Limb (tissue), 2 donors: Measurements from ENCODE around the gene EIF3L.
"Not testable (repeated sequence)": the region's sequence is repeated elsewhere in the genome, so short reads cannot be mapped to it uniquely, and the experiment has no call there.

Experiments used
- DNase-seq, 2 donors: peaks; one replicate each; pipeline ENCODE4 v3.0.0-alpha.2; 2016; ENCODE audit errors: extremely low spot score in 2 of 2

Gene EIF3L

GRCh38 chr22:37849089-37849751 is at the start of gene EIF3L:
Gene EIF3L (plus strand): TSS chr22:37849419. CDS start chr22:37849450, 31 bp downstream.
- DNase-seq, result peak; percentile 92

DNA sequence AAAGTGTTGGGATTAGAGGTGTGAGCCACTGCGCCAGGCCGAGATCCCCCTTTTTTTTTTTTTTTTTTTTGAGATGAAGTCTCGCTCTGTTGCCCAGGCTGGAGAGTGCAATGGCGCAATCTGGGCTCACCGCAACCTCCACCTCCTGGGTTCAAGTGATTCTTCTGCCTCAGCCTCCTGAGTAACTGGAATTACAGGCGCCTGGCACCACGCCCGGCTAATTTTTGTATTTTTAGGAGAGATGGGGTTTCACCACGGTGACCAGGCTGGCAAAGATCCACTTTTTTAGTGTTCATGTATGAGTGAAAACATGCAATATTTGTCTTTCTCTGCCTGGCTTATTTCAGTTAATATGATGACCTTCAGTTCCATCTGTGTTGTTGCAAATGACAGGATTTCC is 49.2 kb upstream of the EIF3L start:
- DNase-seq, result not testable (repeated sequence)

DNA sequence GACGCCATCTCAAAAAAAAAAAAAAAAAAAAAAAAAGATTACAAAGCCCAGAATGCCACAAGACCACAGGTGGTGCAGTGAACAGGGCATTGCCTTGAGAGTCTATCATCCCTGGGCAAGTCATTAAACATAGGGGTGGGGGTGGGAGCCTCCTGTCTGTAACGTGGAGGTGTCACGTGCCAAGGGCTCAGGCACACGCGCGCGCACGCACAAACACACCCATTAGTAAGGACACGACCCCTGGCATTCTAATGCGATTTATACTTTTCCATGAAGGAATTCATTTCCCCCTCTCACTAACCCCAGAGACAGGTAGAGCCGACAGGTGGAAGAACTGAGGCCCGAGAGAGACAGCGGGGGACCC is 47.3 kb upstream of the EIF3L start:
- no peak for DNase-seq

DNA sequence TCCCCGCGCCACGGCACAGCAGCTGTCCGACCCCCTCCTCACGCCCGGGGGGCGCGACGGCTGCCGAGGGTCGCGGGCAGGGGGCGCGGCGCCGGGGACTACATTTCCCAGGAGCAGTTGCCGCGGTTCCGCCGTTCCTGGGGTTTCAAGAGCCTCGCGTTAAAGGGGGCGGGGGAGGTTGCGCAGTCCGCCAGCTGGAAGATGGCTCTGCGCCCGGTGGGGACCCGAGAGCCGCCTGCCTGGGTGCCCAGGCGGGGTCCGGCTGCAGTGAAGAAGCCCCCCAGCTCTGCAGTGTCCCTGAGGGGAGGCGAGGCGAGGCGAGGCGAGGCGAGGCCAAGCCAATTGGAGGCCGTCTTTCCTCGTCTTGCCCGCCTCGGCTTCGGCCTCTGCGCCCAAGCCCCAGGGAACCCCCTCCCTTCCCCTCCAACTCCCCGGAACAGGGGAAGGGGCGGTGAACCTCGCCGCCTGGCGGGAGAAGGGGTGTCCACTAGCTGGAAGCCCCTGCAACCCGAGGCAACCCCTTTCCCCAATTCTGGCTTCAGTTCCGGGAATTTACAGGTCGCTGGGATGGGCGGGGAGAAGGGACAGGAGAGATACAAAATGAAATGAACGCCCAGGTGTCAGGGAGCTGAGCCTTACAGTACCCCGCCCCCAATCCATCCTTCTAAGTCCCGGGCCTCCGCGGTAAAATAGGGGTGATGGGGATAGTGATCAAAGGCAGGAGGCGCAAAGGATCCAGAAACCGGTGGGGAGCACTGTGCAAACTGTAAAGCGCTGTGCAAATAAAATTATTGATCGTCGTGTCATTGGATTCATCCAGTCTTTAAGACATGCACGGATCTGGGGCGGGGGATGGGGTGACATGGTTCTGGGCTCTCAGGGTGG is 46.7 kb upstream of the EIF3L start:
- peak; percentile 63 to 88 for DNase-seq

DNA sequence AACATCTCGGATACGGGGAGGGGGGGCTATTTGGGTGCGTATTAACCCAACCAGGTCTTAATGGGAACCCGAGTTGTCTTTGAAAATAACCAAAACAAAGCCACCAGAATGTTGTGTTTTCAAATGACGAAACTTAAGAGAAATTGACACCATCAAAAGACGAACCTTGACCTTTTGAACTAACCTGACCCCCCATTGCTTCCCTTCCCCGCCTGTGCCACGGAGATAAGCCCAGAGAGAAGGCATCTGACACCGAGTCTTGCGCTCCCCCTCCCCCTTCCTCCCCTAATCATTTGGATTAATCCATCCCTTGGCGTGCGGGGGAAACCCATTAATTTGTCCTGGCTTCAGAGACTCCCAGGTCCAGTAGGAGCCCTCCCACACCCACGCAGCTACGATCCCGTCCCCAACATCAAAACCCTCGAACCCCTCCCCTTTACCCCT is 46.0 kb upstream of the EIF3L start:
- DNase-seq, result no peak

- peak in 1 of 2 donors; percentile 64 for DNase-seq
Measured at GRCh38 chr22:37803639-37804351, 45.4 kb upstream of the EIF3L start.

GRCh38 chr22:37804352-37804880 is 44.8 kb upstream of the EIF3L start:
- DNase-seq, result peak in 1 of 2 donors; percentile 64

- peak; percentile 82 to 98 for DNase-seq
Measured at GRCh38 chr22:37804881-37805809, 44.1 kb upstream of the EIF3L start.

DNA sequence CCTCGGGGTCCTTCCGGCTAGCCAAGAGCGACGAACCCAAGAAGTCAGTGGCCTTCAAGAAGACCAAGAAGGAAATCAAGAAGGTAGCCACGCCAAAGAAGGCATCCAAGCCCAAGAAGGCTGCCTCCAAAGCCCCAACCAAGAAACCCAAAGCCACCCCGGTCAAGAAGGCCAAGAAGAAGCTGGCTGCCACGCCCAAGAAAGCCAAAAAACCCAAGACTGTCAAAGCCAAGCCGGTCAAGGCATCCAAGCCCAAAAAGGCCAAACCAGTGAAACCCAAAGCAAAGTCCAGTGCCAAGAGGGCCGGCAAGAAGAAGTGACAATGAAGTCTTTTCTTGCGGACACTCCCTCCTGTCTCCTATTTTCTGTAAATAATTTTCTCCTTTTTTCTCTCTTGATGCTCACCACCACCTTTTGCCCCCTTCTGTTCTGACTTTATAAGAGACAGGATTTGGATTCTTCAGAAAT is 43.4 kb upstream of the EIF3L start:
- no peak for DNase-seq

- DNase-seq, result peak in 1 of 2 donors; percentile 53
Measured at GRCh38 chr22:37806409-37807333, 42.5 kb upstream of the EIF3L start.

DNA sequence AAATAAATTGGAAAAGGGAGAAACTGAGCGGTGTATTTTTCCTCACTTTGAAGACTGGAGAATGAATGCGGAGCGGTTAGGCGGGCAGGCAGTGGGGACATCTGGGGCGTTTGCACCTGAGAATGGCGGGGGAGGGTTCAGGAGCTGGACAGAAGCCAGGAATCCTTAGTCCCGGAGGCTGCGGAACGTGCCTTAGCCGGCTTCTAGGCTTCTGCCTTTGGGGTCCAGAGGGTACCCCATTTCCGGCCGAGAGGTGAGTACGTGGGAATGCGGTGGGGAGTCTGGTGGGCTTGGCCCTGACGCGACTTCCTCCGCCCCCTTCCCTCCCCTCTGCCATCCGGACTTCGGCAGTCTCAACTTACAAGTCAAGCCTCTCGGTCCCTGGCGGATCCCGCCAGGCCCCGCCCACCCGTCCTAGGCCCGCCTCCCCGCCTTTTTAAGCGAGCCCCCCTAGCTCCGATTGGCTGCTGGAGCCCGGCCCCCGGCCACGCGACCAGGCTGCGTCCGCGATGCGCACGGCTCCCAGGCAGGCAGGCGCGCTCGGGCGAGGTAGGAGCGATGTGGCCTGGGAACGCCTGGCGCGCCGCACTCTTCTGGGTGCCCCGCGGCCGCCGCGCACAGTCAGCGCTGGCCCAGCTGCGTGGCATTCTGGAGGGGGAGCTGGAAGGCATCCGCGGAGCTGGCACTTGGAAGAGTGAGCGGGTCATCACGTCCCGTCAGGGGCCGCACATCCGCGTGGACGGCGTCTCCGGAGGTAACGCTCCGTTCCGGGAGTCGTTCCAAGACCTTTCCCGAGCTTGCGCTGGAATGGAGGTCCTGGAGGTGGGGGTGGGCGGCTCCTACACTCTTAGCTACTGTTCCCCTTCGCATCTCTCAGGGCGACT is 41.6 kb upstream of the EIF3L start, which contains the start of gene GCAT:
TSS of gene GCAT (plus strand) at position 525 of the 884 bp plus-strand sequence. CDS start at position 559, 34 bp downstream.
- peak; percentile 95 to 98 for DNase-seq

DNA sequence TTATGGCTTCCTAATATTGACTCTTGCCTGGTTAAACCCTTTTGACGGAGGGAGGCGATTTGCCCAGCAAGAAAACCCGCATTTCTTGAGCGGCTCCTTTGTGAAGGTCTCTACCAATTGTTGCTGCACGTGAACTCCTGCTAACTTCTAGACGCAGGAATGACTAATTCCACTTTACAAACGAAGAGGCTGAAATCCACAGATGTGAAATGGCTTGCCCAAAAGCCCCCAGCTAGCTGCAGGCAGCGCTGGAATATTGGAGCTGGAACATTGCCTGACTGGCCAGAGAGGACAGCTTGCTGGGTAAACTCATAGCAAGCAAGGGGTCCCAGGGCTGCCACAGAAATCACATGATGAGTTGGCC is 40.9 kb upstream of the EIF3L start:
- DNase-seq, result no peak

DNA sequence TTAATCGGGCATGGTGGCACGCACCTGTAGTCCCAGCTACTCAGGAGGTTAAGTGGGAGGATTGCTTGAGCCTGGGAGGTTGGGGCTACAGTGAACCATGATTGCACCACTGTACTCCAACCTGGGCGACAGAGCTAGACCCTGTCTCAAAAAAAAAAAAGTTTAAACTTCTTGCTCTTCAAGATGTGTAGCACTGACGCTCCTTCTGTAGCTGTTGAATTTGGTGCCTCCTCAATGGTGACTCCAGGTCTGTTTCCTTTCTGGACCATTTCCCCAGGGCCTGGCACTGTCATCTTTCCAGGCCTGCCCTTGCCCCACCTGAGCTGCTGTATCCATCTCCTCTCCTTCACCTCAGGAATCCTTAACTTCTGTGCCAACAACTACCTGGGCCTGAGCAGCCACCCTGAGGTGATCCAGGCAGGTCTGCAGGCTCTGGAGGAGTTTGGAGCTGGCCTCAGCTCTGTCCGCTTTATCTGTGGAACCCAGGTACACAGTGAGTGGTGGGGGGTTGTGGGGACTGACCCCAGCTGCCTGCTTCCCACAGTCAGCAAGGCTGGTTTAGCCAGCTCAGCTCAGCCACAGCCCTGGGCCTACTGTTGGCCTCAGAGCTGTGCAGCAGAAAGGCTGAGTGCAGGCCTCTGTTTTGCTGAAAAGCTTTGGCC is 39.4 kb upstream of the EIF3L start:
- DNase-seq, result no peak

DNA sequence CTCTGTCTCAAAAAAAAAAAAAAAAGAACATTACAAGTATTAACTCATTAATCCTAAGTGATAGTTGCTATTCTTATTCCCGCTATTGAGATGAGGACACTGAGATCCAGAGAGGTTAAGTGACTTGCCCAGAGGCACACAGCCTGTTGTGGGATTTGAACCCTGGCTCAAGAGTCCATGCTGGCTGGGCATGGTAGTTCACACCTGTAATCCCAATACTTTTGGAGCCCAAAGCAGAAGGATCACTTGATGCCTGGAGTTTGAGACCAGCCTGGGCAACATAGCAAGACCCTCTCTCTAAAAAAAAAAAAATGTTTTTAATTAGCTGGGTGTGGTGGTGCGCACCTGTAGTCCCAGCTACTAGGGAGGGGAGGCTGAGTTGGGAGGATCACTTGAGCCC is 37.4 kb upstream of the EIF3L start:
- DNase-seq, result no peak

- no peak for DNase-seq
Measured at GRCh38 chr22:37812869-37813678, 36.1 kb upstream of the EIF3L start.

DNA sequence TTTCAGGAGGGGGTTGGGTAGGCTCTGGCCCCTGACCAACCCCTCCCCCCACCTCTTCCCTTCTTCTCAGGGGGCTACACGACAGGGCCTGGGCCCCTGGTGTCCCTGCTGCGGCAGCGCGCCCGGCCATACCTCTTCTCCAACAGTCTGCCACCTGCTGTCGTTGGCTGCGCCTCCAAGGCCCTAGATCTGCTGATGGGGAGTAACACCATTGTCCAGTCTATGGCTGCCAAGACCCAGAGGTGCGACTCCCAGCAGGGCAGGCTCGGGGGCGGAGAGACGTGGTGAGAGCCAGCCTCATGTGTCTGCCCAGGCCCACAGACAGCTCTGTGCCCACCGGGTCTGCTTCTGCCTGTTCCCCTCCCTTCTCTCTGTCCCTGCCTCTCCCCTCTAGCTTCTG is 33.6 kb upstream of the EIF3L start:
- no peak for DNase-seq
